ENCODE data around the gene JPH4. TPM values are rescaled to one million over a fixed set of nuclear protein-coding genes. Genes with fewer than 3 reads are reported as not detected.

JPH4 gene
- total RNA-seq, 1 donor from 2014 or later: 2.0 TPM

DNA sequence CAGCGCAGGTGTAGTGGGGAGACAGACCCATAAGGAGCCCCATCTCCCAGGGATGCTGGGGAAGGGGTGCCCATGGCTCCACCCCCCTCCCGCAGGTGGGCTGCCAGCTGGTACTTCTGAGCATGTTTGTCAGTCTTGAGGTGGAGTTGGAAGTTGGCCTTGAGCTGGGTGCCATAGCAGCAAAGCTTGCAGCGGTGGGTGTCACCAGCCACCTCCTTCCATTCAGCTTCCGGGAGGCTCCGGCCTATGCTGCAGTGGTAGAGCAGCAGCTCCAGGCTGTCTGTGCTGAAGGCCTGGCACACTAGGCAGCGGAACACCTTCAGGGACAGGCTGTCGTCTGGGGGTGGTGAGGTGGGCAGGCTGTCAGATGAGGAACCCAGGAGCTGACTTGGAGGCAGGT lies 45.9 kb downstream of the JPH4 start:
- Mint-ChIP-seq H3K27me3 (no peaks in the 10 kb centered on the region), H3K36me3 (ENCODE audit: low read depth) (no peaks in the 10 kb centered on the region), H3K9me3 (no peaks in the 10 kb centered on the region), H3K27ac (no peak overlapping the region), H3K4me3 (no peak overlapping the region), H3K4me1 (no peaks in the 10 kb centered on the region)
- ATAC-seq (ENCODE audit: low read depth): no peak
- CTCF ChIA-PET: no interaction called here
- intact Hi-C loops (cut with micrococcal nuclease): no loop called here
- POLR2A ChIA-PET: no interaction called here
- TF ChIP-seq, protein P1, sequence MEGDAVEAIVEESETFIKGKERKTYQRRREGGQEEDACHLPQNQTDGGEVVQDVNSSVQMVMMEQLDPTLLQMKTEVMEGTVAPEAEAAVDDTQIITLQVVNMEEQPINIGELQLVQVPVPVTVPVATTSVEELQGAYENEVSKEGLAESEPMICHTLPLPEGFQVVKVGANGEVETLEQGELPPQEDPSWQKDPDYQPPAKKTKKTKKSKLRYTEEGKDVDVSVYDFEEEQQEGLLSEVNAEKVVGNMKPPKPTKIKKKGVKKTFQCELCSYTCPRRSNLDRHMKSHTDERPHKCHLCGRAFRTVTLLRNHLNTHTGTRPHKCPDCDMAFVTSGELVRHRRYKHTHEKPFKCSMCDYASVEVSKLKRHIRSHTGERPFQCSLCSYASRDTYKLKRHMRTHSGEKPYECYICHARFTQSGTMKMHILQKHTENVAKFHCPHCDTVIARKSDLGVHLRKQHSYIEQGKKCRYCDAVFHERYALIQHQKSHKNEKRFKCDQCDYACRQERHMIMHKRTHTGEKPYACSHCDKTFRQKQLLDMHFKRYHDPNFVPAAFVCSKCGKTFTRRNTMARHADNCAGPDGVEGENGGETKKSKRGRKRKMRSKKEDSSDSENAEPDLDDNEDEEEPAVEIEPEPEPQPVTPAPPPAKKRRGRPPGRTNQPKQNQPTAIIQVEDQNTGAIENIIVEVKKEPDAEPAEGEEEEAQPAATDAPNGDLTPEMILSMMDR (IDR thresholded peaks at IDR 0.05): no peak
- no peak for DNase-seq

DNA sequence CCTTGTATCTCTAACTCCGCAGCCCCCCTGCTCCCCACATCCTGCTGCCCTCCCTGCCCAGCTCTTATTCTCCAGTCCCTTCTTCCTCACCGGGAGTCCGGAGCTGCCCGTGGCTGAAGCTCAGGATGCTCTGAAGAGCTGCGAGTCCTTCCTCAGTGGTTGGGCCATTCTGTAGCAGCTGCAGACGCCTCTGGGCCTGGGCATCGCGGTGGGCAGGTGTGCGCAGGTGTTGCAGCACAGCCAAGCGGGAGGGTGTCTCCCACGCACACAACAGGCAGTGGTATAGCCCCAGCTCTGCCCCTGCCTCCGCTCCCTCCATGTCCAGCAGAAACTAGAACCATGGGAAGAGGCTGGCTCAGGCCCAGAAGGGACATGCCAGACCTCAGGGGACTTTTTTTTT lies 47.2 kb downstream of the JPH4 start:
- Mint-ChIP-seq H3K9me3 (no peaks in the 10 kb centered on the region), H3K4me3 (no peak overlapping the region), H3K27ac (no peak overlapping the region), H3K4me1 (no peaks in the 10 kb centered on the region), H3K36me3 (ENCODE audit: low read depth) (no peaks in the 10 kb centered on the region), H3K27me3 (no peaks in the 10 kb centered on the region)
- CTCF ChIA-PET: no interaction called here
- DNase-seq: no peak
- POLR2A ChIA-PET: no interaction called here
- TF ChIP-seq, protein P1 (IDR thresholded peaks at IDR 0.05): no peak
- intact Hi-C loops (cut with micrococcal nuclease): no loop called here
- ATAC-seq (ENCODE audit: low read depth): no peak

DNA sequence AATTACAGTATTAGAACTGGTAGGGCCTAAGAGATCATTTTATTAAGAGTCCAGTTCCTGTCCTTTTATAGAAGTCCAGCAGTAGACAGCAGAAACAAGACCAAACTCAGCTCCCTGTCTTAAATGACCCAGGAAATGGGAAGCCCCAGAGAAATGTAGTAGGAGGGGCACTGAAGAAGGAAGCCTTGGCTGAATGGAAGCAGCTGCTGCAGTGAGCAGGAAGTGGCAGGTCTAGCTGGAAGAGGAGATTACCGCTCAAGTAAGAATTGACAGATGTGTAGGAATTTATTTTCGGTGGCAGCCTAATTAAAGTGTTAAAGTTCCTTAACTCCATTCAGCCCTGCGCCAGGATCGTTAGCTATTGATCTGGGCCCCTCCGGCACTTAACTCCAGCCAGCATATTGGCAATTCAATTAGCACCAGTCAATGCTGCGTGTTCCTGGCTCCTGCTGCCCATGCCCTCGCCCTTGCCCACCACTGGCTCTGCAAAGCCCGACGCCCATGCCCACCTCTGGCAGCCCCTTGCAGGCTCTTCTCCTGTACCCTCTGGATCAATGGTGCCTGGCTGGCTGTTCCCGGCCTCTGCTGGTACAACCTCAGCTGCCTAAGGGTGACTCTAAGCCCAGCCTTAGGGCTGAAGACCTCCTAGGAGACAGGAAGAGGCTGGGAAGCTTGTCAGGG lies 48.1 kb downstream of the JPH4 start:
- CTCF ChIA-PET: interaction anchor here (1.5 kb wide), 1 partner anchor 11 kb away, joined by 4 read pairs; no protein-coding TSS in a partner anchor
- no peaks in the 10 kb centered on the region for H3K36me3 Mint-ChIP-seq (ENCODE audit: low read depth)
- intact Hi-C loops (cut with micrococcal nuclease): no loop called here
- no peaks in the 10 kb centered on the region for H3K9me3 Mint-ChIP-seq
- DNase-seq (no peak), ATAC-seq (ENCODE audit: low read depth) (no peak)
- TF ChIP-seq, protein P1 (IDR thresholded peaks at IDR 0.05): no peak
- H3K4me3 Mint-ChIP-seq: no peak overlapping the region
- no peaks in the 10 kb centered on the region for H3K4me1 Mint-ChIP-seq
- POLR2A ChIA-PET: no interaction called here
- no peaks in the 10 kb centered on the region for H3K27me3 Mint-ChIP-seq
- H3K27ac Mint-ChIP-seq: no peak overlapping the region

DNA sequence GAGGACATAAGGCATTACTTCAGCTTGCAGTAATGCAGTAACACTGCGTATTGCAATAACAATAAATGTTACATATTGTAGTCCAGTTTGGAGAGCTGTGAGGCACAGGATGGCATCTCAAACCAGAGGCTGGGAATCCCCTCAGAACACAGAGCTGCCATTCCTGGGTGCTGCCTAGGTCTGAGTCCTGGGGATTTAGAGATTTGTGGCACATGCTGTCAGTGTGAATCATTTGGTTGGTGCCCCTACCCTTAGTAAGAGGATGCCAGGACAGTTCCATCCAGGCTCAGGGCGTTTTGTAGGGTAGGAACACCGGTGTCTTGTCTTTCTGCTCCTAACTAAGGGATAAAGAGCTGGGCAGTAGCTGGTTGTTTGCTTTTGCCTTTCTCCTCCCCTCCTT lies 49.6 kb downstream of the JPH4 start:
- Mint-ChIP-seq H3K36me3 (ENCODE audit: low read depth) (no peaks in the 10 kb centered on the region), H3K9me3 (no peaks in the 10 kb centered on the region), H3K27ac (no peak overlapping the region), H3K4me3 (no peak overlapping the region), H3K27me3 (no peaks in the 10 kb centered on the region), H3K4me1 (no peaks in the 10 kb centered on the region)
- intact Hi-C loops (cut with micrococcal nuclease): no loop called here
- ChIA-PET POLR2A (no interaction called here), CTCF (interaction anchor here (1.5 kb wide), 1 partner anchor 12 kb away, joined by 4 read pairs; no protein-coding TSS in a partner anchor)
- no peak for DNase-seq
- TF ChIP-seq, protein P1 (IDR thresholded peaks at IDR 0.05): no peak
- ATAC-seq (ENCODE audit: low read depth): no peak

DNA sequence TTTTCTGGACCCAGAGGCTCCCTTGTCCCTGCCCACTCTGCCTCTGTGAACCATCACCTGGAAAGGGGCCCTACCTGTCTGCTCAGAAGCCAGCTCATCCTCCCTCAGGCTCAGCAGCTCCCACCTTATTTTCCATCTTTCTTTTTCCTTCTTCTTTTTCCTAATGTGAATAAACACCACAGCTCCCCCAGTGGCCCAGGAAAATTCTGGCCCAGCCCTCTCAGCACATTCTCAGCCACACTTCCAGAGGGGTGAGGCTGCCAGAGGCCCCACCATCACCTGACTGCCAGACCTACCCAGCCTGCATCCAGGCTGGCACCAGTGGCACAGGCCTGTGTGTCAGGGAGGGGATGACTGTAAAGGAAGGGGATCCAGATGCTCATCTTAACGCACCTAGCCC lies 50.0 kb downstream of the JPH4 start:
- Mint-ChIP-seq H3K36me3 (ENCODE audit: low read depth) (no peaks in the 10 kb centered on the region), H3K9me3 (no peaks in the 10 kb centered on the region), H3K4me1 (no peaks in the 10 kb centered on the region), H3K27ac (no peak overlapping the region), H3K27me3 (no peaks in the 10 kb centered on the region), H3K4me3 (no peak overlapping the region)
- no peak for DNase-seq
- TF ChIP-seq, protein P1 (IDR thresholded peaks at IDR 0.05): no peak
- CTCF ChIA-PET: no interaction called here
- POLR2A ChIA-PET: no interaction called here
- ATAC-seq (ENCODE audit: low read depth): no peak
- intact Hi-C loops (cut with micrococcal nuclease): no loop called here

Data from activated B cell treated with CpG ODN at 0.5 μM for 24 hours (primary cell).